Measurements from ENCODE around the gene TBCC.

TBCC gene

GRCh38 chr6:42696526-42697267 is 49.2 kb downstream of the TBCC start:
- no peak for DNase-seq (ENCODE audit: low read depth in 2 of 2)

- DNase-seq (ENCODE audit: low read depth in 2 of 2): no peak
Observed at GRCh38 chr6:42694586-42694985, 51.3 kb downstream of the TBCC start.

All from stimulated activated CD8-positive, alpha-beta memory T cell treated with anti-CD3 and anti-CD28 coated beads, Interleukin-15, amount 100 ng/mL, for 48 hours (primary cell).